Kidney (tissue), 14 donors: ENCODE measurements around the gene DNPH1. TPM values are rescaled to one million over a fixed set of nuclear protein-coding genes. Genes with fewer than 3 reads are reported as not detected.

Source experiments
- DNase-seq, 5 donors: peaks; one replicate each; pipeline ENCODE4 v3.0.0-alpha.2; 2013 to 2020
- FAIRE-seq: peaks from 2 replicates; lab custom pipeline; 2012; peaks lifted over from hg19 to GRCh38; lab: Jason Lieb, UNC
- H3K27ac ChIP-seq, 2 donors: one replicate each; pipeline ENCODE4 v1.7.0; 2013; ENCODE audit warnings: low read depth in 2 of 2, low read length in 2 of 2, inconsistent platforms in 1 of 2
- H3K27me3 ChIP-seq: one replicate; pipeline ENCODE4 v1.7.1; 2013; ENCODE audit warnings: low read length, inconsistent platforms; ENCODE audit not compliant: control insufficient read depth, insufficient read depth
- H3K36me3 ChIP-seq, 3 donors: one replicate each; pipeline versions ENCODE4 v1.7.0 to v1.7.1; 2013; ENCODE audit warnings: low read length in 3 of 3, control low read depth in 1 of 3, inconsistent platforms in 1 of 3; ENCODE audit not compliant: insufficient read depth in 3 of 3, control insufficient read depth in 2 of 3
- H3K4me1 ChIP-seq, 3 donors: one replicate each; pipeline versions ENCODE4 v1.7.0 to v1.7.1; 2013; ENCODE audit warnings: low read length in 3 of 3, inconsistent platforms in 1 of 3, low read depth in 1 of 3; ENCODE audit not compliant: control insufficient read depth in 2 of 3, insufficient read depth in 2 of 3
- H3K4me3 ChIP-seq, 3 donors: one replicate each; pipeline versions ENCODE4 v1.7.0 to v1.8.1; 2013; ENCODE audit warnings: low read length in 3 of 3, control low read depth in 1 of 3, inconsistent platforms in 1 of 3
- H3K9ac ChIP-seq, 3 donors: one replicate each; pipeline versions ENCODE4 v1.7.0 to v1.7.1; 2013; ENCODE audit warnings: low read length in 3 of 3, control low read depth in 1 of 3, inconsistent platforms in 1 of 3
- H3K9me3 ChIP-seq, 3 donors: one replicate each; pipeline versions ENCODE4 v1.7.0 to v1.7.1; 2013; ENCODE audit warnings: low read length in 3 of 3, control low read depth in 1 of 3, inconsistent platforms in 1 of 3; ENCODE audit not compliant: control insufficient read depth in 2 of 3, insufficient read depth in 1 of 3
- intact Hi-C: fragments of 100-400 bp; cut with DNase I; formaldehyde crosslinking; loops from one replicate; pipeline ENCODE4 v1.11.1; 2022
- polyA plus RNA-seq: library from polyadenylated mRNA; stranded (reverse); fragments of 350-450 nt; fragmentation: Illumina TruSeq; extraction: RNeasy Lipid Tissue Mini Kit (QIAGEN cat#74804); gene quantifications from one replicate; pipeline ENCODE4 v1.2.3, GENCODE V29; 2014; ENCODE audit warnings: low read depth, low replicate concordance; ENCODE audit not compliant: insufficient read depth
- total RNA-seq: library from RNA; stranded (reverse); fragmentation: NEBNext Ultra II Directional; extraction: Animal tissue kit (Norgen Biotek cat#: 25700); gene quantifications from one replicate; pipeline ENCODE4 v1.2.1, GENCODE V29; 2021
- TF ChIP-seq, protein P1 (sequence below): IDR thresholded peaks from 3 replicates; pipeline ENCODE4 v1.5.1; 2012; ENCODE audit warnings: mild to moderate bottlenecking, moderate library complexity, borderline replicate concordance; ENCODE audit not compliant: insufficient read depth; ENCODE audit errors: extremely low read depth
- donor health status: control.
- donor health status: control.
- donor health status: control.
- donor health status: control.
- donor health status: control.
- donor health status: DM: yes; HTN: yes; CAD: no.
- donor health status: Normal renal cell carcinoma (clear cell type).

DNPH1 gene
- total and polyA plus RNA-seq, 2 donors from 2014 or later, result 74.3 to 373 TPM

DNA sequence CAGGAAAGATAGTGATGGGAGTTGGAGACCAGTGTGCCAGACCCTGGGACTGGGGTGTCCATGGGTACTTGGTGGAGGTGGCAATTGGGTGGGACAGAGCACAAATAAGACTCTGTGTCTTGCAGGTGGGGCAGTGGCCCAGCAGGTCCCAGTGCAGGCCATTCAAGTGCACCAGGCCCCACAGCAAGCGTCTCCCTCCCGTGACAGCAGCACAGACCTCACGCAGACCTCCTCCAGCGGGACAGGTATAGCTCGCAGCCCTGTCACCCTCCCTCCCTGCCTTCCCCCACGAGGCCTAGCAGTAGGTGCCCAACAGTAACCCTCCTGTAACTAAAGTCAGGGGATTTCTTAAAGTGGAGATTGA is 52.9 kb downstream of the DNPH1 start:
- FAIRE-seq (no peak), DNase-seq (no peak)
- no peaks in the 10 kb centered on the region for H3K9me3 ChIP-seq
- H3K27ac ChIP-seq, result no peak overlapping the region
- H3K4me3 ChIP-seq, result no peak overlapping the region
- H3K9ac ChIP-seq, result no peak overlapping the region
- peaks cover 2 to 25% (median 22%) of the 10 kb centered on the region in 3 donors for H3K4me1 ChIP-seq
- TF ChIP-seq, protein P1, sequence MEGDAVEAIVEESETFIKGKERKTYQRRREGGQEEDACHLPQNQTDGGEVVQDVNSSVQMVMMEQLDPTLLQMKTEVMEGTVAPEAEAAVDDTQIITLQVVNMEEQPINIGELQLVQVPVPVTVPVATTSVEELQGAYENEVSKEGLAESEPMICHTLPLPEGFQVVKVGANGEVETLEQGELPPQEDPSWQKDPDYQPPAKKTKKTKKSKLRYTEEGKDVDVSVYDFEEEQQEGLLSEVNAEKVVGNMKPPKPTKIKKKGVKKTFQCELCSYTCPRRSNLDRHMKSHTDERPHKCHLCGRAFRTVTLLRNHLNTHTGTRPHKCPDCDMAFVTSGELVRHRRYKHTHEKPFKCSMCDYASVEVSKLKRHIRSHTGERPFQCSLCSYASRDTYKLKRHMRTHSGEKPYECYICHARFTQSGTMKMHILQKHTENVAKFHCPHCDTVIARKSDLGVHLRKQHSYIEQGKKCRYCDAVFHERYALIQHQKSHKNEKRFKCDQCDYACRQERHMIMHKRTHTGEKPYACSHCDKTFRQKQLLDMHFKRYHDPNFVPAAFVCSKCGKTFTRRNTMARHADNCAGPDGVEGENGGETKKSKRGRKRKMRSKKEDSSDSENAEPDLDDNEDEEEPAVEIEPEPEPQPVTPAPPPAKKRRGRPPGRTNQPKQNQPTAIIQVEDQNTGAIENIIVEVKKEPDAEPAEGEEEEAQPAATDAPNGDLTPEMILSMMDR, result no peak
- intact Hi-C loops, result no loop called here
- no peaks in the 10 kb centered on the region for H3K27me3 ChIP-seq
- peaks cover 17 to 41% (median 21%) of the 10 kb centered on the region in 3 donors for H3K36me3 ChIP-seq

DNA sequence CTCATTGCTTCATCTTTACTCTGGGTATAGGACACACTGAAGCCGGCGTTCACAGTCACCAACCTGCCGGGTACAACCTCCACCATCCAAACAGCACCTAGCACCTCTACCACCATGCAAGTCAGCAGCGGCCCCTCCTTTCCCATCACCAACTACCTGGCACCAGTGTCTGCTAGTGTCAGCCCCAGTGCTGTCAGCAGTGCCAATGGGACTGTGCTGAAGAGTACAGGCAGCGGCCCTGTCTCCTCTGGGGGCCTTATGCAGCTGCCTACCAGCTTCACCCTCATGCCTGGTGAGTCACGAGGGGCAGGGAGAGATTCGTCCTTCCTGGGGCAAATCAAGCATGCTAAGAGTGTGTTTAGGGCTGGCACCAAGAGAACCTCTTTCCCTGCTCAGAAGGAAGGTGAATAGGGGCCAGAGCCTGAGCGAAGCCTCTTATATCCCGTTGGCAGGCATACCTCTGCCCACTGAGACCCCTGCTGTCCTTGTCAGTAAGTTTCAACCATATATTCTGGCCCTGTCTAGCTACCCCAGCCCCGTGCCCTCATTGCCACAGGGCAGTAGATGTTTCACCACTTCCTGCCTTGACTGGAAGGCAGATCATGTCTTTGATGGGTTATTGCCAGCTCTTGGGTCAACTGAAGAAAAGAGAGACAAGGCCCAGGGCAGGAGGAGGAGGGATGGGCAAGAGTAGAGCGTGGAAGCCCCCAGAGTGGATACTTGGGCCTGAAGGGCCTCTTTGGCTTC is 53.4 kb downstream of the DNPH1 start:
- FAIRE-seq (no peak), DNase-seq (no peak)
- TF ChIP-seq, protein P1, result no peak
- H3K4me3 ChIP-seq, result no peak overlapping the region
- no peaks in the 10 kb centered on the region for H3K27me3 ChIP-seq
- no peak overlapping the region for H3K27ac ChIP-seq
- H3K4me1 ChIP-seq, result peaks cover 0 to 23% (median 22%) of the 10 kb centered on the region in 3 donors
- H3K36me3 ChIP-seq, result peaks cover 17 to 41% (median 21%) of the 10 kb centered on the region in 3 donors
- H3K9me3 ChIP-seq, result no peaks in the 10 kb centered on the region
- intact Hi-C loops, result no loop called here
- H3K9ac ChIP-seq, result no peak overlapping the region

Other genes with a start within 250 kb of the DNPH1 start
- gene PPP2R5D, start 244.9 kb downstream of the DNPH1 start, total RNA-seq, result 22.6 TPM
- gene PPP2R5D, start 244.9 kb downstream of the DNPH1 start, polyA plus RNA-seq, result 21.8 TPM
- gene MEA1, start 215.5 kb downstream of the DNPH1 start, total RNA-seq, result 53.2 TPM
- gene MEA1, start 215.5 kb downstream of the DNPH1 start, polyA plus RNA-seq, result 149 TPM
- gene KLHDC3, start 215.2 kb downstream of the DNPH1 start, total RNA-seq, result 52.6 TPM
- 90.0 TPM for gene KLHDC3, start 215.2 kb downstream of the DNPH1 start, polyA plus RNA-seq
- 49.2 TPM for gene RRP36, start 207.9 kb downstream of the DNPH1 start, total RNA-seq
- 55.2 TPM for gene RRP36, start 207.9 kb downstream of the DNPH1 start, polyA plus RNA-seq
- 24.5 TPM for gene CUL7, start 175.6 kb downstream of the DNPH1 start, total RNA-seq
- 10.1 TPM for gene CUL7, start 175.6 kb downstream of the DNPH1 start, polyA plus RNA-seq
- gene MRPL2, start 170.0 kb downstream of the DNPH1 start, total RNA-seq, result 56.6 TPM
- gene MRPL2, start 170.0 kb downstream of the DNPH1 start, polyA plus RNA-seq, result 127 TPM
- gene KLC4, start 169.8 kb downstream of the DNPH1 start, total RNA-seq, result 33.7 TPM
- 39.0 TPM for gene KLC4, start 169.8 kb downstream of the DNPH1 start, polyA plus RNA-seq
- gene PTK7, start 153.2 kb downstream of the DNPH1 start, total RNA-seq, result 55.2 TPM
- 26.0 TPM for gene PTK7, start 153.2 kb downstream of the DNPH1 start, polyA plus RNA-seq
- 30.6 TPM for gene SRF, start 58.2 kb downstream of the DNPH1 start, total RNA-seq
- gene SRF, start 58.2 kb downstream of the DNPH1 start, polyA plus RNA-seq, result 13.8 TPM
- gene CUL9, start 47.3 kb downstream of the DNPH1 start, total RNA-seq, result 47.3 TPM
- gene CUL9, start 47.3 kb downstream of the DNPH1 start, polyA plus RNA-seq, result 34.7 TPM
- 0.31 TPM for gene TTBK1, start 14.0 kb upstream of the DNPH1 start, total RNA-seq
- gene TTBK1, start 14.0 kb upstream of the DNPH1 start, polyA plus RNA-seq, result 0.26 TPM
- gene SLC22A7, start 68.8 kb upstream of the DNPH1 start, total RNA-seq, result 2.0 TPM
- gene SLC22A7, start 68.8 kb upstream of the DNPH1 start, polyA plus RNA-seq, result 34.8 TPM
- 5.6 TPM for gene CRIP3, start 79.3 kb upstream of the DNPH1 start, total RNA-seq
- gene CRIP3, start 79.3 kb upstream of the DNPH1 start, polyA plus RNA-seq, result 14.3 TPM
- 13.9 TPM for gene ZNF318, start 140.2 kb upstream of the DNPH1 start, total RNA-seq
- 5.5 TPM for gene ZNF318, start 140.2 kb upstream of the DNPH1 start, polyA plus RNA-seq
- 30.2 TPM for gene ABCC10, start 198.1 kb upstream of the DNPH1 start, total RNA-seq
- gene ABCC10, start 198.1 kb upstream of the DNPH1 start, polyA plus RNA-seq, result 12.0 TPM
- gene DLK2, start 226.1 kb upstream of the DNPH1 start, total RNA-seq, result 0.50 TPM
- not detected for gene DLK2, start 226.1 kb upstream of the DNPH1 start, polyA plus RNA-seq
- 38.5 TPM for gene TJAP1, start 248.1 kb upstream of the DNPH1 start, total RNA-seq
- 13.6 TPM for gene TJAP1, start 248.1 kb upstream of the DNPH1 start, polyA plus RNA-seq